Panc1 (cell line): ENCODE measurements around the gene NEURL4.

Experiments
- POLR2AphosphoS5 ChIP-seq: IDR thresholded peaks from 2 replicates; pipeline ENCODE4 v1.6.1; 2012; ENCODE audit warnings: mild to moderate bottlenecking, low read depth, low read length, moderate library complexity
- TF ChIP-seq, protein P1 (sequence below): fragments of 450-650 bp; IDR thresholded peaks from 2 replicates; pipeline ENCODE4 v1.5.1; 2017; ENCODE audit warnings: mild to moderate bottlenecking

DNA sequence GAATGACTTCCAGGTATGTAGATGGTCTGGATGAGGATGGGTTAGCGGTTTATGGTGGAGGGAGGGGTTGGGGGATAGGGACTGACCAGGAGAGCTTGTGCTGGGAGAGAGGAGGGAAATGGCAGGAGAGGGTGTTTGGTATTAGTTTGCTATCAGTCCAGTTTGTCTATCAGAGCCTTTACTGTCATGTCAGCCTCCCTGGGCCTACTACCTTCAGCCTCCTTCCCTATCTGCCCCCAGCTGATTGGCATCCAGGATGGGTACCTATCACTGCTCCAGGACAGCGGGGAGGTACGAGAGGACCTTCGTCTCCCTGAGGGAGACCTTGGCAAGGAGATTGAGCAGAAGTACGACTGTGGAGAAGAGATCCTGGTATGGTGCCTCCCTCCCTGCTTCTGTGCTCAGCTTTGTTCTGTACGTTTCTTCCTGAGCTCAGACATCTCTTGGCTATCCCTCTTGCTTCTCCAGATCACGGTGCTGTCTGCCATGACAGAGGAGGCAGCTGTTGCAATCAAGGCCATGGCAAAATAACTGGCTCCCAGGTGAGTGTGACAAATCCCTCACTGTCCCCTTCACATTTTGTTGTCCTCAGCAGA lies 17.9 kb downstream of the NEURL4 start:
- TF ChIP-seq POLR2AphosphoS5, result no peak
- TF ChIP-seq, protein P1, sequence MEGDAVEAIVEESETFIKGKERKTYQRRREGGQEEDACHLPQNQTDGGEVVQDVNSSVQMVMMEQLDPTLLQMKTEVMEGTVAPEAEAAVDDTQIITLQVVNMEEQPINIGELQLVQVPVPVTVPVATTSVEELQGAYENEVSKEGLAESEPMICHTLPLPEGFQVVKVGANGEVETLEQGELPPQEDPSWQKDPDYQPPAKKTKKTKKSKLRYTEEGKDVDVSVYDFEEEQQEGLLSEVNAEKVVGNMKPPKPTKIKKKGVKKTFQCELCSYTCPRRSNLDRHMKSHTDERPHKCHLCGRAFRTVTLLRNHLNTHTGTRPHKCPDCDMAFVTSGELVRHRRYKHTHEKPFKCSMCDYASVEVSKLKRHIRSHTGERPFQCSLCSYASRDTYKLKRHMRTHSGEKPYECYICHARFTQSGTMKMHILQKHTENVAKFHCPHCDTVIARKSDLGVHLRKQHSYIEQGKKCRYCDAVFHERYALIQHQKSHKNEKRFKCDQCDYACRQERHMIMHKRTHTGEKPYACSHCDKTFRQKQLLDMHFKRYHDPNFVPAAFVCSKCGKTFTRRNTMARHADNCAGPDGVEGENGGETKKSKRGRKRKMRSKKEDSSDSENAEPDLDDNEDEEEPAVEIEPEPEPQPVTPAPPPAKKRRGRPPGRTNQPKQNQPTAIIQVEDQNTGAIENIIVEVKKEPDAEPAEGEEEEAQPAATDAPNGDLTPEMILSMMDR, result no peak
